Peyer's patch (tissue), 4 donors: ENCODE results near the gene DDIT4.

Source experiments
- POLR2A ChIP-seq, 2 donors: fragments of 450-650 bp; IDR thresholded peaks; one replicate each; pipeline ENCODE4 v1.5.1; 2017; ENCODE audit warnings: antibody characterized with exemption in 2 of 2, mild to moderate bottlenecking in 2 of 2, moderate library complexity in 2 of 2
- TF ChIP-seq, protein P1 (sequence below), 6 experiments: fragments of 450-650 bp in 4 of 6; fragments of 200-600 bp in 2 of 6; sonication (generic) in 1 of 6; IDR thresholded peaks; one replicate each; pipeline ENCODE4 v1.5.1; 2017 to 2019; ENCODE audit warnings: antibody characterized with exemption in 6 of 6, mild to moderate bottlenecking in 3 of 6, moderate library complexity in 1 of 6

GRCh38 chr10:72251635-72252034 is 22.1 kb upstream of the DDIT4 start:
- TF ChIP-seq, protein P1, sequence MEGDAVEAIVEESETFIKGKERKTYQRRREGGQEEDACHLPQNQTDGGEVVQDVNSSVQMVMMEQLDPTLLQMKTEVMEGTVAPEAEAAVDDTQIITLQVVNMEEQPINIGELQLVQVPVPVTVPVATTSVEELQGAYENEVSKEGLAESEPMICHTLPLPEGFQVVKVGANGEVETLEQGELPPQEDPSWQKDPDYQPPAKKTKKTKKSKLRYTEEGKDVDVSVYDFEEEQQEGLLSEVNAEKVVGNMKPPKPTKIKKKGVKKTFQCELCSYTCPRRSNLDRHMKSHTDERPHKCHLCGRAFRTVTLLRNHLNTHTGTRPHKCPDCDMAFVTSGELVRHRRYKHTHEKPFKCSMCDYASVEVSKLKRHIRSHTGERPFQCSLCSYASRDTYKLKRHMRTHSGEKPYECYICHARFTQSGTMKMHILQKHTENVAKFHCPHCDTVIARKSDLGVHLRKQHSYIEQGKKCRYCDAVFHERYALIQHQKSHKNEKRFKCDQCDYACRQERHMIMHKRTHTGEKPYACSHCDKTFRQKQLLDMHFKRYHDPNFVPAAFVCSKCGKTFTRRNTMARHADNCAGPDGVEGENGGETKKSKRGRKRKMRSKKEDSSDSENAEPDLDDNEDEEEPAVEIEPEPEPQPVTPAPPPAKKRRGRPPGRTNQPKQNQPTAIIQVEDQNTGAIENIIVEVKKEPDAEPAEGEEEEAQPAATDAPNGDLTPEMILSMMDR (IDR thresholded peaks at IDR 0.05) = no peak
- TF ChIP-seq POLR2A (IDR thresholded peaks at IDR 0.05) = no peak
